ENCODE measurements around the gene PCDHA7.
"Not testable (repeated sequence)": the region's sequence is repeated elsewhere in the genome, so short reads cannot be mapped to it uniquely, and the experiment has no call there.

PCDHA7 gene

DNA sequence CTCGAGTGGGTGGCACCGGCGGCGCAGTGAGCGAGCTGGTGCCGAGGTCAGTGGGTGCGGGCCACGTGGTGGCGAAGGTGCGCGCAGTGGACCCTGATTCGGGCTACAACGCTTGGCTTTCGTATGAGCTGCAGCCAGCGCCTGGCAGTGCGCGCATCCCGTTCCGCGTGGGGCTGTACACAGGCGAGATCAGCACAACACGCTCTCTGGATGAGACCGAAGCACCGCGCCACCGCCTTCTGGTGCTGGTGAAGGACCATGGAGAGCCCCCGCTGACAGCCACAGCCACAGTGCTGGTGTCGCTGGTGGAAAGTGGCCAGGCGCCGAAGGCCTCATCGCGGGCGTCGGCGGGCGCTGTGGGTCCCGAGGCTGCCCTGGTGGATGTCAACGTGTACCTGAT is 10.6 kb upstream of the PCDHA7 start:
- no peak for DNase-seq

DNA sequence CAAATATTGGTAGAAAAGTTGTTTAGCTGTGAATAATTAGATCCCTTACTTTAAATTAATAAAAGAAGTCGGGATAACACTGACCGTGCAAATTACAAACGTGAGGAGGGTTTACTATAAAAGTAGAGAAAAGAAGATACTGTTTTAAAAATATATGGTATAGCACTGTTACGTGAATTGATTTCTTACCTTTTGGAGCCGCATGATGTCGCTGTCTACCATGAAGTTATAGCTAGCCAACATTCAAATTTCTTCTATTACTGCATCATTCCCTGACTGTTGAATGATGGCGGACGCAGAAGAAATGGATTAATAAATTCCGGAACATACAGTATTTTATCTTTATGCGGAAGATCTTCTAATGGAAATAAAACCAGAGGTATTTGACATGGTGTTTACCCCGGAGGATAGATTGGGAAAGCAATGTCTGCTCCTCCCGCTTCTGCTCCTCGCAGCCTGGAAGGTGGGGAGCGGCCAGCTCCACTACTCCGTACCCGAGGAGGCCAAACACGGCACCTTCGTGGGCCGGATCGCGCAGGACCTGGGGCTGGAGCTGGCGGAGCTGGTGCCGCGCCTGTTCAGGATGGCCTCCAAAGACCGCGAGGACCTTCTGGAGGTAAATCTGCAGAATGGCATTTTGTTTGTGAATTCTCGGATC is 6.2 kb upstream of the PCDHA7 start, which contains the start of gene PCDHA6:
Gene PCDHA6, plus strand, starts transcription at position 257 of the 658 bp plus-strand sequence. Its CDS starts 132 bp downstream, at position 389.
- no peak for DNase-seq

DNA sequence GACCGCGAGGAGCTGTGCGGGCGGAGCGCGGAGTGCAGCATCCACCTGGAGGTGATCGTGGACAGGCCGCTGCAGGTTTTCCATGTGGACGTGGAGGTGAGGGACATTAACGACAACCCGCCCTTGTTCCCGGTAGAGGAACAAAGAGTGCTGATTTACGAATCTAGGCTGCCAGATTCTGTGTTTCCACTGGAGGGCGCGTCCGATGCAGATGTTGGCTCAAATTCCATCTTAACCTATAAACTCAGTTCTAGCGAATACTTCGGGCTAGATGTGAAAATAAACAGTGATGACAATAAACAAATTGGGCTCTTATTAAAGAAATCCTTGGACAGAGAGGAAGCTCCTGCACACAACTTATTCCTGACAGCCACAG is 5.7 kb upstream of the PCDHA7 start:
- DNase-seq = peak; percentile 7

DNA sequence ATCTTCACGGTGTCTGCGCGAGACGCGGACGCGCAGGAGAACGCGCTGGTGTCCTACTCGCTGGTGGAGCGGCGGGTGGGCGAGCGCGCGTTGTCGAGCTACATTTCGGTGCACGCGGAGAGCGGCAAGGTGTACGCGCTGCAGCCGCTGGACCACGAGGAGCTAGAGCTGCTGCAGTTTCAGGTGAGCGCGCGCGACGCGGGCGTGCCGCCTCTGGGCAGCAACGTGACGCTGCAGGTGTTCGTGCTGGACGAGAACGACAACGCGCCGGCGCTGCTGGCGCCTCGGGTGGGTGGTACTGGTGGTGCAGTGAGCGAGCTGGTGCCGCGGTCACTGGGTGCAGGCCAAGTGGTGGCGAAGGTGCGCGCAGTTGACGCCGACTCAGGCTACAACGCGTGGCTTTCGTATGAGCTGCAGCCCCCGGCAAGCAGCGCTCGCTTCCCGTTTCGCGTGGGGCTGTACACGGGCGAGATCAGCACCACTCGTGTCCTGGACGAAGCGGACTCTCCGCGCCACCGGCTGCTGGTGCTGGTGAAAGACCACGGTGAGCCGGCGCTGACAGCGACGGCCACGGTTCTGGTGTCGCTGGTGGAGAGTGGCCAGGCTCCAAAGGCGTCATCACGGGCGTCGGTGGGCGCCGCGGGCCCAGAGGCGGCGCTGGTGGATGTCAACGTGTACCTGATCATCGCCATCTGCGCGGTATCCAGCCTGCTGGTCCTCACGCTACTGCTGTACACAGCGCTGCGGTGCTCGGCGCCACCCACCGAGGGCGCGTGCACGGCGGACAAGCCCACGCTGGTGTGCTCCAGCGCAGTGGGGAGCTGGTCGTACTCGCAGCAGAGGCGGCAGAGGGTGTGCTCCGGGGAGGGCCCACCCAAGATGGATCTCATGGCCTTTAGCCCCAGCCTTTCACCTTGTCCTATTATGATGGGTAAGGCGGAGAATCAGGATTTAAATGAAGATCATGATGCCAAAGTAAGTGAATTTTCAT is 4.3 kb upstream of the PCDHA7 start:
- not testable (repeated sequence) for DNase-seq

DNA sequence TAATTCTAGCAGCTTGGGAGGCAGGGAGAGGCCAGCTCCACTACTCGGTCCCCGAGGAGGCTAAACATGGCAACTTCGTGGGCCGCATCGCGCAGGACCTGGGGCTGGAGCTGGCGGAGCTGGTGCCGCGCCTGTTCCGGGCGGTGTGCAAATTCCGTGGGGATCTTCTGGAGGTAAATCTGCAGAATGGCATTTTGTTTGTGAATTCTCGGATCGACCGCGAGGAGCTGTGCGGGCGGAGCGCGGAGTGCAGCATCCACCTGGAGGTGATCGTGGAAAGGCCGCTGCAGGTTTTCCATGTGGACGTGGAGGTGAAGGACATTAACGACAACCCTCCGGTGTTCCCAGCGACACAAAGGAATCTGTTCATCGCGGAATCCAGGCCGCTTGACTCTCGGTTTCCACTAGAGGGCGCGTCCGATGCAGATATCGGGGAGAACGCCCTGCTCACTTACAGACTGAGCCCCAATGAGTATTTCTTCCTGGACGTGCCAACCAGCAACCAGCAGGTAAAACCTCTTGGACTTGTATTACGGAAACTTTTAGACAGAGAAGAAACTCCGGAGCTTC is 455 bp downstream of the PCDHA7 start:
- DNase-seq = not testable (repeated sequence)

DNA sequence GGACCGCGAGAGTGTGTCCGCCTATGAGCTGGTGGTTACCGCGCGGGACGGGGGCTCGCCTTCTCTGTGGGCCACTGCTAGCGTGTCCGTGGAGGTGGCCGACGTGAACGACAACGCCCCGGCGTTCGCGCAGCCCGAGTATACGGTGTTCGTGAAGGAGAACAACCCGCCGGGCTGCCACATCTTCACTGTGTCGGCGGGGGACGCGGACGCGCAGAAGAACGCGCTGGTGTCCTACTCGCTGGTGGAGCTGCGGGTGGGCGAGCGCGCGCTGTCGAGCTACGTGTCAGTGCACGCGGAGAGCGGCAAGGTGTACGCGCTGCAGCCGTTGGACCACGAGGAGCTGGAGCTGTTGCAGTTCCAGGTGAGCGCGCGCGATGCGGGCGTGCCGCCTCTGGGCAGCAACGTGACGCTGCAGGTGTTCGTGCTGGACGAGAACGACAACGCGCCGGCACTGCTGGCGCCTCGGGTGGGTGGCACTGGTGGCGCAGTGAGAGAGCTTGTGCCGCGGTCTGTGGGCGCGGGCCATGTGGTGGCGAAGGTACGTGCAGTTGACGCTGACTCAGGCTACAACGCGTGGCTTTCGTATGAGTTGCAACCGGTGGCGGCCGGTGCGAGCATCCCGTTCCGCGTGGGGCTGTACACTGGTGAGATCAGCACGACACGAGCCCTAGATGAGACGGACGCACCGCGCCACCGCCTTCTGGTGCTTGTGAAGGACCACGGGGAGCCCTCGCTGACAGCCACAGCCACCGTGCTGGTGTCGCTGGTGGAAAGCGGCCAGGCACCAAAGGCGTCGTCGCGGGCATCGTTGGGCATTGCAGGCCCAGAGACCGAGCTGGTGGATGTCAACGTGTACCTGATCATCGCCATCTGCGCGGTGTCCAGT is 1.8 kb downstream of the PCDHA7 start:
- DNase-seq = no peak

DNA sequence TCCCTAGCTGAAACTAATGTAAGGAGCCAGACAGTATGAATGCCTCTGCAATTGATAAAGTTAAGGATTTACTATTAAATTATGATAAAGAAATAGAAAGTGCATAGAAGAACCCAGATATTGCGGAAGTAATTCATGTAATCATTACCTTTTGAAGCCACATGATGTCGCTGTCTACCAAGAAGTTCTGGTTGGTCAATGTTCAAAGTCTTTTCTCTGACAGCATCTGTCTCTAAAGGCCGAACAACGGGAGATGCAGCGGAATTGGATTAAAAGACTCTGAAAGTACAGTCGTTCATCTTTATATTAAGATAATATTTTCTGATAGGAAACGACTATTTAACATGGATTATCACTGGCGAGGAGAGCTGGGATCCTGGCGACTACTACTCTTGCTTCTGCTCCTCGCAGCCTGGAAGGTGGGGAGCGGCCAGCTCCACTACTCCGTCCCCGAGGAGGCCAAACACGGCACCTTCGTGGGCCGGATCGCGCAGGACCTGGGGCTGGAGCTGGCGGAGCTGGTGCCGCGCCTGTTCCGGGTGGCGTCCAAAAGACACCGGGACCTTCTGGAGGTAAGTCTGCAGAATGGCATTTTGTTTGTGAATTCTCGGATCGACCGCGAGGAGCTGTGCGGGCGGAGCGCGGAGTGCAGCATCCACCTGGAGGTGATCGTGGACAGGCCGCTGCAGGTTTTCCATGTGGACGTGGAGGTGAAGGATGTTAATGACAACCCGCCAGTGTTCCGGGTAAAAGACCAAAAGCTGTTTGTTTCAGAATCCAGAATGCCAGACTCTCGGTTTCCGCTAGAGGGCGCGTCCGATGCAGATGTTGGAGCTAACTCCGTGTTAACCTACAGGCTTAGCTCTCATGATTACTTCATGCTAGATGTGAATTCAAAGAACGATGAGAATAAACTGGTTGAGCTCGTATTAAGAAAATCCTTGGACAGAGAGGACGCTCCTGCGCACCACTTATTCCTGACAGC is 7.2 kb downstream of the PCDHA7 start, which contains the start of gene PCDHA8:
Gene PCDHA8, plus strand, starts transcription at position 210 of the 985 bp plus-strand sequence. Its CDS starts 135 bp downstream, at position 345.
- DNase-seq = no peak

DNA sequence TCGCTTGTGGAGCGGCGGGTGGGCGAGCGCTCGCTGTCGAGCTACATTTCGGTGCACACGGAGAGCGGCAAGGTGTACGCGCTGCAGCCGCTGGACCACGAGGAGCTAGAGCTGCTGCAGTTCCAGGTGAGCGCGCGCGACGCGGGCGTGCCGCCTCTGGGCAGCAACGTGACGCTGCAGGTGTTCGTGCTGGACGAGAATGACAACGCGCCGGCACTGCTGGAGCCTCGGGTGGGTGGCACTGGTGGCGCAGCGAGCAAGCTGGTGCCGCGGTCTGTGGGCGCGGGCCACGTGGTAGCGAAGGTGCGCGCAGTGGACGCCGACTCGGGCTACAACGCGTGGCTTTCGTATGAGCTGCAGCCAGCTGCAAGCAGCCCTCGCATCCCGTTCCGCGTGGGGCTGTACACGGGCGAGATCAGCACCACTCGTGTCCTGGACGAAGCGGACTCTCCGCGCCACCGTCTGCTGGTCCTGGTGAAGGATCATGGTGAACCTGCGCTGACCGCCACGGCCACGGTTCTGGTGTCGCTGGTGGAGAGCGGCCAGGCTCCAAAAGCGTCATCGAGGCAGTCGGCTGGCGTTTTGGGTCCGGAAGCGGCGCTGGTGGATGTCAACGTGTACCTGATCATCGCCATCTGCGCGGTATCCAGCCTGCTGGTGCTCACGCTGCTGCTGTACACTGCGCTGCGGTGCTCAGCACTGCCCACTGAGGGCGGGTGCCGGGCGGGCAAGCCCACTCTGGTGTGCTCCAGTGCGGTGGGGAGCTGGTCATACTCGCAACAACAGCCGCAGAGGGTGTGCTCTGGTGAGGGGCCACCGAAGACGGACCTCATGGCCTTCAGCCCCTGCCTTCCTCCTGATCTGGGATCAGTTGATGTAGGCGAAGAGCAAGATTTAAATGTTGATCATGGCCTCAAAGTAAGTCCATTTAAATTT is 9.0 kb downstream of the PCDHA7 start:
- DNase-seq = no peak

DNA sequence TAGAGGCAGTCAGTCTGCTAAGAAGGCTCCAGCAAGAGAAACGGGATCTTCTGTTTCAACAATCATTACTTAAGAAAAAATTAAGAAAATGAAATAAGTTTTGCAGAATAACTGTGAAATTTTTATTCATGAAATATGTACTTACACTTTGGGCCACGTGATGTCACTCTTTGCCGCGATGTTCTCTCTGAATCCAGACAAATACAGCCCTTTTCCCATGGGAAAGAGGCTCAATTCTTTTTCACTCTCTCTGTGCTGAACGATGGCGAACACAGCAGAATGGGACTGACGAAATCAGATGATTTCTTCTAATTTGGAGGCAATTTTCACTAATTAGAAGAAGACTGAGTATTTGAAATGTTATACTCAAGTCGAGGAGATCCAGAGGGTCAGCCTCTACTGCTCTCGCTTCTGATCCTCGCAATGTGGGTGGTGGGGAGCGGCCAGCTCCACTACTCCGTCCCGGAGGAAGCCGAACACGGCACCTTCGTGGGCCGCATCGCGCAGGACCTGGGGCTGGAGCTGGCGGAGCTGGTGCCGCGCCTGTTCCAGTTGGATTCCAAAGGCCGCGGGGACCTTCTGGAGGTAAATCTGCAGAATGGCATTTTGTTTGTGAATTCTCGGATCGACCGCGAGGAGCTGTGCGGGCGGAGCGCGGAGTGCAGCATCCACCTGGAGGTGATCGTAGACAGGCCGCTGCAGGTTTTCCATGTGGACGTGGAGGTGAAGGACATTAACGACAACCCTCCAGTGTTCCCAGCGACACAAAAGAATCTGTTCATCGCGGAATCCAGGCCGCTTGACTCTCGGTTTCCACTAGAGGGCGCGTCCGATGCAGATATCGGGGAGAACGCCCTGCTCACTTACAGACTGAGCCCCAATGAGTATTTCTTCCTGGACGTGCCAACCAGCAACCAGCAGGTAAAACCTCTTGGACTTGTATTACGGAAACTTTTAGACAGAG is 14.4 kb downstream of the PCDHA7 start, which contains the start of gene PCDHA9:
Gene PCDHA9, plus strand, starts transcription at position 244 of the 964 bp plus-strand sequence. Its CDS starts 114 bp downstream, at position 358.
- DNase-seq = not testable (repeated sequence)

DNA sequence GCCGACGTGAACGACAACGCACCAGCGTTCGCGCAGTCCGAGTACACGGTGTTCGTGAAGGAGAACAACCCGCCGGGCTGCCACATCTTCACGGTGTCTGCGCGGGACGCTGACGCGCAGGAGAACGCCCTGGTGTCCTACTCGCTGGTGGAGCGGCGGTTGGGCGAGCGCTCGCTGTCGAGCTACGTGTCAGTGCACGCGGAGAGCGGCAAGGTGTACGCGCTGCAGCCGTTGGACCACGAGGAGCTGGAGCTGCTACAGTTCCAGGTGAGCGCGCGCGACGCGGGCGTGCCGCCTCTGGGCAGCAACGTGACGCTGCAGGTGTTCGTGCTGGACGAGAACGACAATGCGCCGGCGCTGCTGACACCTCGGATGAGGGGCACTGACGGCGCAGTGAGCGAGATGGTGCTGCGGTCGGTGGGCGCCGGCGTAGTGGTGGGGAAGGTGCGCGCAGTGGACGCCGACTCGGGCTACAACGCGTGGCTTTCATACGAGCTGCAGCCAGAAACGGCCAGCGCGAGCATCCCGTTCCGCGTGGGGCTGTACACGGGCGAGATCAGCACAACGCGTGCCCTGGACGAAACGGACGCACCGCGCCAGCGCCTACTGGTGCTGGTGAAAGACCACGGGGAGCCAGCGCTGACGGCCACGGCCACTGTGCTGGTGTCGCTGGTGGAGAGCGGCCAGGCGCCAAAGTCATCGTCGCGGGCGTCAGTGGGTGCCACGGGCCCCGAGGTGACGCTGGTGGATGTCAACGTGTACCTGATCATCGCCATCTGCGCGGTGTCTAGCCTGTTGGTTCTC is 16.0 kb downstream of the PCDHA7 start:
- not testable (repeated sequence) for DNase-seq

DNA sequence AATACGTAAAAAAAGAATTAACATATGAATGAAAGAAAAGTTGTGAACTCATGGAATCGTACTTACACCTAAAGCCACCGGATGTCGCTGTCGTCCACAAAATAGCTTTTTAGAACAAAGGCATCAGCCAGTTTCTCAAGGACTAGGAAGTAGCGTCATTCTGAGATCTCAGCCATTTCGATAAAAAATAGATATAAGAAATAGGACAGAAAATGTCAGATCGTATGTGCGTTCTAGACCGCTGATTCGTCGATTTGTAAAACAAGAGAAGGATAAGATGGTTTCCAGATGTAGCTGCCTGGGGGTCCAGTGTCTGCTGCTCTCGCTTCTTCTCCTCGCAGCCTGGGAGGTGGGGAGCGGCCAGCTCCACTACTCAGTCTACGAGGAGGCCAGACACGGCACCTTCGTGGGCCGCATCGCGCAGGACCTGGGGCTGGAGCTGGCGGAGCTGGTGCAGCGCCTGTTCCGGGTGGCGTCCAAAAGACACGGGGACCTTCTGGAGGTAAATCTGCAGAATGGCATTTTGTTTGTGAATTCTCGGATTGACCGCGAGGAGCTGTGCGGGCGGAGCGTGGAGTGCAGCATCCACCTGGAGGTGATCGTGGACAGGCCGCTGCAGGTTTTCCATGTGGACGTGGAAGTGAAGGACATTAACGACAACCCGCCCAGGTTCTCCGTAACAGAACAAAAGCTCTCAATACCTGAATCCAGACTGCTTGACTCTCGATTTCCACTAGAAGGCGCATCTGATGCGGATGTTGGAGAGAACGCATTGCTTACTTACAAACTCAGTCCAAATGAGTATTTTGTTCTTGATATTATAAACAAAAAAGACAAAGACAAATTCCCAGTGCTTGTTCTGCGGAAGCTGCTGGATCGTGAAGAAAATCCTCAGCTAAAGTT is 22.0 kb downstream of the PCDHA7 start, which contains the start of gene PCDHA10:
Gene PCDHA10, plus strand, starts transcription at position 126 of the 903 bp plus-strand sequence. Its CDS starts 152 bp downstream, at position 278.
- peak; percentile 28 for DNase-seq

DNA sequence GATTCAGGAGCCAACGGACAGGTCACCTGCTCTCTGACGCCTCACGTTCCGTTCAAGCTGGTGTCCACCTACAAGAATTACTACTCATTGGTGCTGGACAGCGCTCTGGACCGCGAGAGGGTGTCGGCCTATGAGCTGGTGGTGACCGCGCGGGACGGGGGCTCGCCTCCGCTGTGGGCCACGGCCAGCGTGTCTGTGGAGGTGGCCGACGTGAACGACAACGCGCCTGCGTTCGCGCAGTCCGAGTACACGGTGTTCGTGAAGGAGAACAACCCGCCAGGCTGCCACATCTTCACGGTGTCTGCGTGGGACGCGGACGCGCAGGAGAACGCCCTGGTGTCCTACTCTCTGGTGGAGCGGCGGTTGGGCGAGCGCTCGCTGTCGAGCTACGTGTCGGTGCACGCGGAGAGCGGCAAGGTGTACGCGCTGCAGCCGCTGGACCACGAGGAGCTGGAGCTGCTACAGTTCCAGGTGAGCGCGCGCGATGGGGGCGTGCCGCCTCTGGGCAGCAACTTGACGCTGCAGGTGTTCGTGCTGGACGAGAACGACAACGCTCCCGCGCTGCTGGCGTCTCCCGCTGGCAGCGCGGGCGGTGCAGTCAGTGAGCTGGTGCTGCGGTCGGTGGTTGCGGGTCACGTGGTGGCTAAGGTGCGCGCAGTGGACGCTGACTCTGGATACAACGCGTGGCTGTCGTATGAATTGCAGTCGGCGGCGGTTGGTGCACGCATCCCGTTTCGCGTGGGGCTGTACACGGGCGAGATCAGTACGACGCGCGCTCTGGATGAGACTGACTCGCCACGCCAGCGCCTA is 23.3 kb downstream of the PCDHA7 start:
- no peak for DNase-seq

DNA sequence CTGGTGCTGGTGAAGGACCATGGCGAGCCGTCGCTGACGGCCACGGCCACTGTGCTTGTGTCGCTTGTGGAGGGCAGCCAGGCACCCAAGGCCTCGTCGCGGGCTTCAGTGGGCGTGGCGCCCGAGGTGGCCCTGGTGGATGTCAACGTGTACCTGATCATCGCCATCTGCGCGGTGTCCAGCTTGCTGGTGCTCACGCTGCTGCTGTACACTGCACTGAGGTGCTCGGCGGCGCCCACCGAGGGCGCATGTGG is 23.8 kb downstream of the PCDHA7 start:
- DNase-seq = no peak

DNA sequence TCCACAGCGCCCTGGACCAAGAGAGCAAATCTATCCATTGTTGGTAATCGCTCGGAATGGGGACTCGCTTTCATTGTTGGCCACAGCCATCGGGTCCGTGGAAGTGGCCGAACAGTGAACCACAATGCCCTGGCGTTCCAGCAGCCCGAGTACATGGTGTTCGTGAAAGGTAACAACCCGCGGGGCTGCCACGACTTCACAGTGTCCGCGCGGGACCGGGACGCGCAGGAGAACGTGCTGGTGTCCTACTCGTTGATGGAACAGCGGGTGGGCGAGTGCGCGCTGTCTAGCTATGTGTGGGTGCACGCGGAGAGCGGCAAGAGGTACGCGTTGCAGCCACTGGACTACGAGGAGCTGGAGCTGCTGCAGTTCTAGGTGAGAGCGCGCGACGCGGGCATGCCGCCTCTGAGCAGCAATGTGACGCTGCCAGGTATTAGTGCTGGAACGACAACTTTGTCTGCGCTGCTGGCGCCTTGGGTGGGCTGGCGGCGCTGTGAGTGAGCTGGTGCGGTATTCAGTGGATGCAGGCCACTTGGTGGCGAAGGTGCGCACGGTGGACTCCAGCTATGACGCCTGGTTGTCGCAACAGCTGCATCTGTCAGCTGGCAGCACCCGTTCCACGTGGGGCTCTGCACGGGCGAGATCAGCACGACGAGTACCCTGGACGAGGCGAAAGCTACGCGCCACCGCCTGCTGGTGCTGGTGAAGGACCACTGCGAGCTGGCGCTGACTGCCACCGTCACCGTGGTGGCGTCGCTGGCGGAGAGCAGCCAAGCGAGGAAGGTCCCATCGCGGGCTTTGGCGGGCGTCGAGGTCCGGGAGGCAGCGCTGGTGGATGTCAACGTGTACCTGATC is 28.6 kb downstream of the PCDHA7 start:
- DNase-seq = no peak

Data from kidney glomerular epithelial cell (primary cell).